Trophoblast cell (in vitro differentiated cells and primary cell): ENCODE data around the gene PPP1R8.
"Not testable (repeated sequence)": the region's sequence is repeated elsewhere in the genome, so short reads cannot be mapped to it uniquely, and the experiment has no call there.

ENCODE experiments used
- DNase-seq, 2 donors: peaks; one replicate each; pipeline ENCODE4 v3.0.0-alpha.2; 2016
- H2AFZ ChIP-seq: 2 replicates; pipeline ENCODE4 v1.6.1; 2013; ENCODE audit warnings: low read length, moderate library complexity, mild to moderate bottlenecking; ENCODE audit not compliant: insufficient read depth, poor library complexity
- H2AK5ac ChIP-seq: 2 replicates; pipeline ENCODE4 v1.6.1; 2013; ENCODE audit warnings: mild to moderate bottlenecking, low read length
- H2BK120ac ChIP-seq: 2 replicates; pipeline ENCODE4 v1.6.1; 2013; ENCODE audit warnings: low read length, mild to moderate bottlenecking, moderate library complexity; ENCODE audit not compliant: insufficient read depth, poor library complexity
- H2BK12ac ChIP-seq: 2 replicates; pipeline ENCODE4 v1.6.1; 2013; ENCODE audit warnings: mild to moderate bottlenecking, low read length, moderate library complexity
- H2BK5ac ChIP-seq: 2 replicates; pipeline ENCODE4 v1.6.1; 2013; ENCODE audit warnings: low read length, low read depth, moderate library complexity, mild to moderate bottlenecking; ENCODE audit not compliant: poor library complexity
- H3K14ac ChIP-seq: 2 replicates; pipeline ENCODE4 v1.6.1; 2013; ENCODE audit warnings: mild to moderate bottlenecking, low read length
- H3K18ac ChIP-seq: 2 replicates; pipeline ENCODE4 v1.6.1; 2013; ENCODE audit warnings: mild to moderate bottlenecking, low read length
- H3K23ac ChIP-seq: 2 replicates; pipeline ENCODE4 v1.6.1; 2013; ENCODE audit warnings: low read length
- H3K27ac ChIP-seq: 2 replicates; pipeline ENCODE4 v1.5.1; 2013; ENCODE audit warnings: low read depth, mild to moderate bottlenecking, inconsistent platforms, low read length, moderate library complexity
- H3K27me3 ChIP-seq: 2 replicates; pipeline ENCODE4 v1.6.1; 2013; ENCODE audit warnings: inconsistent platforms, mild to moderate bottlenecking, low read length, moderate library complexity; ENCODE audit not compliant: insufficient read depth
- H3K36me3 ChIP-seq, 2 experiments: 1 replicate in 1 of 2; 2 replicates in 1 of 2; pipeline ENCODE4 v1.6.1; 2013; ENCODE audit warnings: low read length in 2 of 2, mild to moderate bottlenecking in 2 of 2, moderate library complexity in 1 of 2; ENCODE audit not compliant: insufficient read depth in 2 of 2, control insufficient read depth in 1 of 2
- H3K4ac ChIP-seq: 2 replicates; pipeline ENCODE4 v1.6.1; 2013; ENCODE audit warnings: low read depth, mild to moderate bottlenecking, low read length, moderate library complexity
- H3K4me1 ChIP-seq, 2 experiments: 1 replicate in 1 of 2; 2 replicates in 1 of 2; pipeline ENCODE4 v1.6.1; 2013; ENCODE audit warnings: low read length in 2 of 2, mild to moderate bottlenecking in 2 of 2, moderate library complexity in 1 of 2; ENCODE audit not compliant: insufficient read depth in 2 of 2, control insufficient read depth in 1 of 2
- H3K4me2 ChIP-seq: 2 replicates; pipeline ENCODE4 v1.6.1; 2013; ENCODE audit warnings: inconsistent platforms, mild to moderate bottlenecking, low read length, moderate library complexity
- H3K4me3 ChIP-seq: 2 replicates; pipeline ENCODE4 v1.5.1; 2013; ENCODE audit warnings: mild to moderate bottlenecking, low read depth, low read length, inconsistent platforms
- H3K79me1 ChIP-seq: one replicate; pipeline ENCODE4 v1.6.1; 2013; ENCODE audit warnings: low read length
- H3K79me2 ChIP-seq: 2 replicates; pipeline ENCODE4 v1.6.1; 2013; ENCODE audit warnings: low read length, mild to moderate bottlenecking; ENCODE audit not compliant: control insufficient read depth, insufficient read depth, poor library complexity
- H3K9ac ChIP-seq: 2 replicates; pipeline ENCODE4 v1.6.1; 2013; ENCODE audit warnings: mild to moderate bottlenecking, low read length
- H3K9me3 ChIP-seq: 2 replicates; pipeline ENCODE4 v1.6.1; 2013; ENCODE audit warnings: low read depth, mild to moderate bottlenecking, control low read depth, inconsistent platforms, low read length; ENCODE audit not compliant: insufficient read depth
- H4K12ac ChIP-seq: 2 replicates; pipeline ENCODE4 v1.6.1; 2013; ENCODE audit warnings: low read depth, mild to moderate bottlenecking, low read length, moderate library complexity
- H4K8ac ChIP-seq: 2 replicates; pipeline ENCODE4 v1.6.1; 2013; ENCODE audit warnings: low read depth, mild to moderate bottlenecking, low read length, moderate library complexity
- H4K91ac ChIP-seq: one replicate; pipeline ENCODE4 v1.6.1; 2013; ENCODE audit warnings: low read depth, mild to moderate bottlenecking, low read length, moderate library complexity
- WGBS: extraction: QIAGEN DNeasy Blood & Tissue Kit; methylation state at CpG from one replicate; pipeline ENCODE4 v1.1.7; 2013; ENCODE audit warnings: missing lambda C conversion rate; ENCODE audit not compliant: insufficient read length, insufficient coverage; ENCODE audit errors: extremely low coverage; 5-methylcytosine and 5-hydroxymethylcytosine counted together

PPP1R8 gene

DNA sequence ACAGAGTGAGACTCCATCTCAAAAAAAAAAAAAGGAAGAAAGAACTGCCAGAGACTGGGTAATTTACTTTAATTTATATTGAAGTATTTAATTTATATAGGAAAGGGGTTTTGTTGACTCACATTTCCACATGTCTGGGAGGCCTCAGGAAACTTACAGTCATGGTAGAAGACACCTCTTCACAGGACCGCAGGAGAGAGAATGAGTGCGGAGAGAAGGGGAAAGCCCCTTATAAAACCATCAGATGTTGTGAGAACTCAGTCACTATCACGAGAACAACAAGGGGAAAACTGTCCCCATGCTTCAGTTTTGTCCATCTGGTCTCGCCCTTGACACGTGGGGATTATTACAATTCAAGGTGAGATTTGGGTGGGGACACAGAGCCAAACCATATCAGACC lies 25.8 kb upstream of the PPP1R8 start:
- no peak overlapping the region for H3K4ac ChIP-seq
- no peak overlapping the region for H4K8ac ChIP-seq
- H2AK5ac ChIP-seq, result no peak overlapping the region
- H2BK120ac ChIP-seq, result no peak overlapping the region
- H3K9me3 ChIP-seq, result no peaks in the 10 kb centered on the region
- H3K4me1 ChIP-seq, result no peaks in the 10 kb centered on the region
- no peak overlapping the region for H3K4me3 ChIP-seq
- H3K18ac ChIP-seq, result no peak overlapping the region
- no peak overlapping the region for H2BK5ac ChIP-seq
- no peaks in the 10 kb centered on the region for H3K79me1 ChIP-seq
- no peak overlapping the region for H3K27ac ChIP-seq
- H3K36me3 ChIP-seq, result peaks cover 3 to 14% of the 10 kb centered on the region in 2 experiments
- H4K91ac ChIP-seq, result no peak overlapping the region
- H3K27me3 ChIP-seq, result no peaks in the 10 kb centered on the region
- H2BK12ac ChIP-seq, result no peak overlapping the region
- no peak overlapping the region for H3K4me2 ChIP-seq
- no peak overlapping the region for H4K12ac ChIP-seq
- no CpG with 5 or more reads among the region's 5 CpGs for WGBS
- no peak overlapping the region for H3K9ac ChIP-seq
- no peak overlapping the region for H2AFZ ChIP-seq
- H3K23ac ChIP-seq, result no peak overlapping the region
- no peak for DNase-seq
- H3K79me2 ChIP-seq, result no peaks in the 10 kb centered on the region
- no peak overlapping the region for H3K14ac ChIP-seq

DNA sequence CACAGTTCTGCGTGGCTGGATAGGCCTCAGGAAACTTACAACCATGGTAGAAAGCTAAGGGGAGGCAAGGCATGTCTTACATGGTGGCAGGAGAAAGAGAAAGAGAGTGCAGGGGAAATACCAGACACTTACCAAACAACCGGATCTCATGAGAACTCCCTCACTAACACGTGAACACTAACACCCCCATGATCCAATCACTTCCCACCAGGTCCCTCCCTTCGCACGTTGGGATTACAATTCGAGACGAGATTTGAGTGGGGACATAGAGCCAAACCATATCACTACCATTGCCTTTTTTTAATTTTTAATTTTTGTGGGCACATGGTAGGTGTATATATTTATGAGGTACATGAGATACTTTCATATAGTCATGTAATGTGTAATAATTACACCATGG lies 23.8 kb upstream of the PPP1R8 start:
- no peak overlapping the region for H4K91ac ChIP-seq
- no peak overlapping the region for H3K4ac ChIP-seq
- H2BK120ac ChIP-seq, result no peak overlapping the region
- no CpG with 5 or more reads among the region's 7 CpGs for WGBS
- no peak overlapping the region for H4K8ac ChIP-seq
- H3K4me1 ChIP-seq, result no peaks in the 10 kb centered on the region
- no peak overlapping the region for H3K9ac ChIP-seq
- peaks cover 4 to 9% of the 10 kb centered on the region in 2 experiments for H3K36me3 ChIP-seq
- no peak overlapping the region for H3K4me2 ChIP-seq
- H3K27ac ChIP-seq, result no peak overlapping the region
- H3K27me3 ChIP-seq, result no peaks in the 10 kb centered on the region
- H2AK5ac ChIP-seq, result no peak overlapping the region
- no peak overlapping the region for H3K23ac ChIP-seq
- H3K18ac ChIP-seq, result no peak overlapping the region
- no peak overlapping the region for H3K4me3 ChIP-seq
- H4K12ac ChIP-seq, result no peak overlapping the region
- H2AFZ ChIP-seq, result no peak overlapping the region
- no peak overlapping the region for H2BK12ac ChIP-seq
- no peaks in the 10 kb centered on the region for H3K9me3 ChIP-seq
- H3K79me1 ChIP-seq, result no peaks in the 10 kb centered on the region
- H3K14ac ChIP-seq, result no peak overlapping the region
- DNase-seq, result no peak
- H3K79me2 ChIP-seq, result no peaks in the 10 kb centered on the region
- H2BK5ac ChIP-seq, result no peak overlapping the region

DNA sequence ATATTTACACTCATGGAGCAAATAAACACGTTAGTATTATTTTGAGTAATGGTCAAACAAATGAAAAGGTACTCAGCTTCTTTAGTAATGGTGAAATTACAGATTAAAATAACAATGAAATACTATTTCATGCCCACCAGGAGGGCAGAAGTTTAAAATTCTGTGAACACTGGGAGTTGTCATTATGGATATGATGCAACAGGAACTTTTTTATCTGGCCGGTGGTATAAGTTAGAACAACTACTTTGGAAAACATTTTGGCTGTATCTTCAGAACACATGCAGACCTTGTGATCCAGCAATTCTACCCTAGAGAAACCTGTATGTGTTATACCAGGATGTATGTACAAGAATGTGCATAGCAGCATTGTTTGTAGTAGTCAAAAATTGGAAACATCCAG lies 23.2 kb upstream of the PPP1R8 start:
- DNase-seq, result peak in 1 of 2 donors; percentile 23
- Histone ChIP-seq H3K4me1 (no peaks in the 10 kb centered on the region), H3K27ac (no peak overlapping the region), H2BK120ac (no peak overlapping the region), H3K9ac (no peak overlapping the region), H3K4me2 (no peak overlapping the region), H3K9me3 (no peaks in the 10 kb centered on the region), H3K14ac (no peak overlapping the region), H3K18ac (no peak overlapping the region), H3K4ac (no peak overlapping the region), H2BK5ac (no peak overlapping the region), H4K8ac (no peak overlapping the region), H3K79me2 (no peaks in the 10 kb centered on the region), H4K12ac (no peak overlapping the region), H3K79me1 (no peaks in the 10 kb centered on the region), H2BK12ac (no peak overlapping the region), H3K4me3 (no peak overlapping the region), H4K91ac (no peak overlapping the region), H2AFZ (no peak overlapping the region), H2AK5ac (no peak overlapping the region), H3K23ac (no peak overlapping the region), H3K27me3 (no peaks in the 10 kb centered on the region), H3K36me3 (peaks cover 4 to 8% of the 10 kb centered on the region in 2 experiments)
- no CpG with 5 or more reads among the region's 2 CpGs for WGBS

DNA sequence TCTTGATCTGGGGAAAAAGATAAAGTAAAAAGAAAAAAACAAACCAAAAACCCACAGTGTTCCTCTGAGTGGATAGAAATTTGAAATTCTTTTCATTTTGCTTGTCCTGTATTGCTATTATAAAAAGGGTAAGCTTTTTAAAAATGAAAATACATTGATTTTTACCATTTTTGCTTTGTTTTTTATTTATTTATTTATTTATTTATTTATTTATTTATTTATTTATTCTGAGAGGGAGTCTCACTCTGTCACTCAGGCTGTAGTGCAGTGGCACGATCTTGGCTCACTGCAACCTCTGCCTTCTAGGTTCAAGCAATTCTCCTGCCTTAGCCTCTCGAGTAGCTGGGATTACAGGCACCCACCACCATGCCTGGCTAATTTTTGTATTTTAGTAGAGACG lies 22.5 kb upstream of the PPP1R8 start:
- not testable (repeated sequence) for DNase-seq, H3K79me1 ChIP-seq, H4K91ac ChIP-seq, H3K23ac ChIP-seq, H2BK5ac ChIP-seq, H4K8ac ChIP-seq, H3K4me1 ChIP-seq, H2BK12ac ChIP-seq, H2AK5ac ChIP-seq, H3K4me2 ChIP-seq, H3K4ac ChIP-seq, H3K9ac ChIP-seq, H3K9me3 ChIP-seq, H3K18ac ChIP-seq, H2AFZ ChIP-seq, H3K27ac ChIP-seq, H2BK120ac ChIP-seq, H3K14ac ChIP-seq, H3K27me3 ChIP-seq, H3K4me3 ChIP-seq, H4K12ac ChIP-seq, H3K79me2 ChIP-seq
- no CpG with 5 or more reads among the region's 3 CpGs for WGBS
- peaks cover 6 to 13% of the 10 kb centered on the region in 2 experiments for H3K36me3 ChIP-seq
